Fibroblast of lung (primary cell): Measurements from ENCODE around the gene ADGRD2.

Source experiments
- CTCF ChIP-seq, 2 donors: IDR thresholded peaks in 1 of 2; conservative IDR thresholded peaks in 1 of 2; 1 replicate in 1 of 2; 2 replicates in 1 of 2; pipeline ENCODE4 v1.5.1; 2011 to 2012; ENCODE audit warnings: low read length in 2 of 2, control low read depth in 1 of 2, inconsistent platforms in 1 of 2, low read depth in 1 of 2, mild to moderate bottlenecking in 1 of 2
- EZH2 ChIP-seq: IDR thresholded peaks from 2 replicates; pipeline ENCODE4 v1.5.1; 2012; ENCODE audit warnings: low read length, control low read depth, mild to moderate bottlenecking; ENCODE audit errors: missing control alignments

GRCh38 chr9:124456341-124457078 is 6.3 kb downstream of the ADGRD2 start:
- no peak for TF ChIP-seq CTCF (conservative IDR thresholded peaks at IDR 0.05 in 1 of 2, IDR thresholded peaks at IDR 0.05 in 1 of 2; ENCODE audit: low read depth in 1 of 2, low read length in 2 of 2)
- no peak for TF ChIP-seq EZH2
